ENCODE results near the gene CCL23. TPM values are rescaled to one million over a fixed set of nuclear protein-coding genes. Genes with fewer than 3 reads are reported as not detected.
"Not testable (repeated sequence)": the region's sequence is repeated elsewhere in the genome, so short reads cannot be mapped to it uniquely, and the experiment has no call there.

CCL23 gene
- total RNA-seq, 2 donors from 2014 or later = not detected

GRCh38 chr17:36034127-36034526, 16.4 kb upstream of the CCL23 start:
- H3K36me3 ChIP-seq = no peaks in the 10 kb centered on the region
- TF ChIP-seq CTCF (IDR thresholded peaks at IDR 0.05) = no peak
- no peak for DNase-seq (ENCODE audit: low spot score)
- no peaks in the 10 kb centered on the region for H3K4me1 ChIP-seq
- H3K27ac ChIP-seq = no peak overlapping the region
- H3K27me3 ChIP-seq = no peaks in the 10 kb centered on the region
- no peaks in the 10 kb centered on the region for H3K9me3 ChIP-seq
- H3K4me3 ChIP-seq = no peak overlapping the region

- TF ChIP-seq CTCF (IDR thresholded peaks at IDR 0.05) = no peak
- Histone ChIP-seq H3K9me3 (no peaks in the 10 kb centered on the region), H3K4me1 (no peaks in the 10 kb centered on the region), H3K27me3 (no peaks in the 10 kb centered on the region), H3K27ac (no peak overlapping the region), H3K36me3 (no peaks in the 10 kb centered on the region), H3K4me3 (no peak overlapping the region)
- no peak for DNase-seq (ENCODE audit: low spot score)
Observed at GRCh38 chr17:36030956-36031355, 13.2 kb upstream of the CCL23 start.

- Histone ChIP-seq H3K27ac (no peak overlapping the region), H3K36me3 (no peaks in the 10 kb centered on the region), H3K4me1 (no peaks in the 10 kb centered on the region), H3K9me3 (peaks cover 0 to 2% of the 10 kb centered on the region in 2 donors), H3K27me3 (no peaks in the 10 kb centered on the region), H3K4me3 (no peak overlapping the region)
- TF ChIP-seq CTCF (IDR thresholded peaks at IDR 0.05) = no peak
- DNase-seq (ENCODE audit: low spot score) = no peak
Observed at GRCh38 chr17:36027761-36028160, 10.0 kb upstream of the CCL23 start.

DNA sequence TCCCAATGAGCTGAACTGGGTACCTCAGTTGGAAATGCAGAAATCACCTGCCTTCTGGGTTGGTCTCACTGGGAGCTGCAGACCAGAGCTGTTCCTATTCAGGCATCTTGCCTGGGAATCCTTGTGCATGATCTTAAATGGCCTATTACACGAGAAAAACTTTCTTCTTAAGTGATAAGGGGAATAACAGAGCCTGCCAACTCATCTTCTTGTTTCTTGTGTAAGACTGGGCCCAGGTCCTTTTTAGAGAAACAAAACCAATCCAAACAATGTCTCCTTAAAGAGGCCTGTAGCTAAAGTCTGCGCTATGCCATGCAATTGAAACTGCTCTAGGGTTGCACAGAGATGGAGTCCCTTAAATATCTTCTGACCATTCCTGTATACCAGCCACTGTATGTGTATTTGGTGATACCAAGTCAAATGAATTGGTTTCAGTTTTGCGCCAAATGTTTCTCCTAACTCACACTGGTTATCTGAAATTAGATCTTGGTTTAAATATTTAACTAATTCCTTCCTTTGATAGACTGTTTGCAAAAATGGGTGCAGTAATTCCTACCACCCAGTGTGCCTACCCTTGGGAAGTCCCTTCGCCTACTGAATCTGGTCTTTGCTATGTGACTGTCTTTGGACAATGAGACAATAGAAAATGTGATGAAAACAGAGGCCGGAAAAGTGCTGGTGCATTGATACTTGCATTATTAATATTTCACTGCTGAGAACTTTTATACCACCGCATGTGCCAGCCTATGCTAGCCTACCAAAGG, 6.5 kb upstream of the CCL23 start:
- no peak for DNase-seq (ENCODE audit: low spot score)
- H3K27me3 ChIP-seq = no peaks in the 10 kb centered on the region
- H3K27ac ChIP-seq = no peak overlapping the region
- no peaks in the 10 kb centered on the region for H3K36me3 ChIP-seq
- no peak overlapping the region for H3K4me3 ChIP-seq
- peaks cover 0 to 5% of the 10 kb centered on the region in 2 donors for H3K9me3 ChIP-seq
- H3K4me1 ChIP-seq = no peaks in the 10 kb centered on the region
- TF ChIP-seq CTCF (IDR thresholded peaks at IDR 0.05) = no peak

DNA sequence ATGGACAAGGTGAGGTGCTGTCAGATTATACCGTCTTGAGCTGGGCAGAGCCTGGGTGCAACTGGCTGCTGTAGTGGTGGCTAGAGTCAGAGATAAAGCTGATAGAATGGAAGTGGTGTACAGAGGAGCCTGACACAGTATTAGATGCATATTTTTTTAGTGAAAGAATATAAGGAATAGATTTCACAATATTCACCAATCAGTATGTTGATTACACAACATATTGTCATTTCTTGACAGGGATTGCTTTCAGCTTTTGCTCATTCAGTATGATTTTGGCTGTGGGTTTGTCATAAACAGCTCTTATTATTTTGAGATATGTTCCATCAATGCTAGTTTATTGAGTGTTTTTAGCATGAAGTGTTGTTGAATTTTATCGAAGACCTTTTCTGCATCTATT, 1.7 kb upstream of the CCL23 start:
- Histone ChIP-seq H3K9me3 (peaks cover 0 to 5% of the 10 kb centered on the region in 2 donors), H3K36me3 (no peaks in the 10 kb centered on the region), H3K27me3 (no peaks in the 10 kb centered on the region), H3K27ac (no peak overlapping the region), H3K4me3 (no peak overlapping the region), H3K4me1 (no peaks in the 10 kb centered on the region)
- DNase-seq (ENCODE audit: low spot score) = no peak
- TF ChIP-seq CTCF (IDR thresholded peaks at IDR 0.05) = no peak

DNA sequence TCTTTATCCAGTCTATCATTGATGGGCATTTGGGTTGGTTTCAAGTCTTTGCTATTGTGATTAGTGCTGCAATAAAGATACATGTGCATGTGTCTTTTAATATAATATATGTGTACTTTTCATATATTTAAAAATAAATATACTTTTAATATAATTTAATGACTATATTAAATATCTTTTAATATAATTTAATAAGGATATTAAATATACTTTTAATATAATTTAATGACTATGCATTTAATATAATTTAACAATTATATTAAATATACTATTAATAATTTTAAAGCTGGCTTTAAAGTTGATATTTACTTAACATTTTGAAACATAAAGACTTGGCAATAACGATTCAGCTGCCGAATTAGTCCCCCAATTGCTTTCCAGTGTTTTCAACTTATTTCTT, 1.2 kb downstream of the CCL23 start:
- Histone ChIP-seq H3K27me3 (no peaks in the 10 kb centered on the region), H3K4me3 (no peak overlapping the region), H3K36me3 (no peaks in the 10 kb centered on the region), H3K4me1 (no peaks in the 10 kb centered on the region), H3K27ac (no peak overlapping the region), H3K9me3 (no peaks in the 10 kb centered on the region)
- TF ChIP-seq CTCF (IDR thresholded peaks at IDR 0.05) = no peak
- DNase-seq (ENCODE audit: low spot score) = no peak

GRCh38 chr17:36015895-36016294, 1.9 kb downstream of the CCL23 start:
- not testable (repeated sequence) for H3K9me3 ChIP-seq; H3K27me3 ChIP-seq; H3K4me3 ChIP-seq; H3K27ac ChIP-seq; DNase-seq (ENCODE audit: low spot score); H3K4me1 ChIP-seq; H3K36me3 ChIP-seq

Data from right atrium auricular region (tissue), 2 donors.